NCI-H1436 treated with DMSO at 0.1 percent for 48 hours (cell line): ENCODE results near the gene OTOP2.
"Not testable (repeated sequence)": the region's sequence is repeated elsewhere in the genome, so short reads cannot be mapped to it uniquely, and the experiment has no call there.

Experiments used
- DNase-seq: peaks from one replicate; lab custom pipeline; 2025; lab: John Stamatoyannopoulos, UW

Gene OTOP2

DNA sequence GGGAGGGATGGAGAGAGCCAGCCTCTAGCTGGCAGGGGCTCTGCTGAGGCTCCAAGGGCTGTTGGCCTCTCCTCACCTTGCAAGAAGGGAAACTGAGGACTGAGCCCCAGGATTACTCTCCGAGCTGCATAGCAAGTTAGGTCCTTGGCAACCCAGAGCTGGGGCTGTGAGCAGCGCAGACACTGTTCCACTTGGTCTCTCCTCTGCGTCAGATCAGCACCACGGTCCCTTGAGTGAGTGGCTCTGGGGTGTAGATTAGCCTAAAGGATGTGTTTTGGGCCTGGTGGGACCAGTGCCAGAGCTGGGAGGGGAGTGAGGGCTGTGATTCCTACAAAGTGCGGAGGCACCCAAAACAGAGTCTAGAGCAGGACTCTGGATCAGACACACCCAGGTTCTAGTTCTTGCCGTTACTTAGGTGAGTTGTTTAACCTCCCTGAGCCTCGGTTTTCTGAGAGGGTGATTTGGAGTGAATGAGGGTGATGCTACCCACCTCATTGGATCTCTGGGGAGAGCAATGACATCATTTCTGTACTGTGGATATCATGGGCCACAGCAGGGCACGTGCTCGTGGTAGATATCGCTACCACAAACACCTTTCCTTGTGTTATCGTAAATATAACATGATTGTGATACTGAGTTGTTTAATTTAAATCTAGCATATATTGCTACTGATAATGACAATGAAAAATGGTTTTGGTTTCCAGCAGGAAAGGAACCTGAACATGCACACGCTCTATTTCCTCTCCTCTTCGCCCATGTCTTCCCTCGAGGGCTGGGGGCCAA is 22.5 kb upstream of the OTOP2 start:
- no peak for DNase-seq

DNA sequence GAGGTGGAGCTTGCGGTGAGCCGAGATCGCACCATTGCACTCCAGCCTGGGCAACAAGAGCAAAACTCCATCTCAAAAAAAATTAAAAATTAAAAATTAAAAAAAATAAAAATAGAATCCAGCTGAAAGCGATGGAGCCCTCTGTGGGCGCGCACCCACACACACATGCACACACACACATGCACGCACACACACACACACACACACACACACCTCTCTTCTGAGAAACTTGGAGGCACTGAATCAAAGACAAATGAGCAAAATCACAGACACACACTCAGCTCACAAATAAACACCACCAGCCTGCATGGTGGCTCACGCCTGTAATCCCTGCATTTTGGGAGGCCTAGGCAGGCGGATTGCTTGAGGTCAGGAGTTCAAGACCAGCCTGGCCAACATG is 21.0 kb upstream of the OTOP2 start:
- no peak for DNase-seq

DNA sequence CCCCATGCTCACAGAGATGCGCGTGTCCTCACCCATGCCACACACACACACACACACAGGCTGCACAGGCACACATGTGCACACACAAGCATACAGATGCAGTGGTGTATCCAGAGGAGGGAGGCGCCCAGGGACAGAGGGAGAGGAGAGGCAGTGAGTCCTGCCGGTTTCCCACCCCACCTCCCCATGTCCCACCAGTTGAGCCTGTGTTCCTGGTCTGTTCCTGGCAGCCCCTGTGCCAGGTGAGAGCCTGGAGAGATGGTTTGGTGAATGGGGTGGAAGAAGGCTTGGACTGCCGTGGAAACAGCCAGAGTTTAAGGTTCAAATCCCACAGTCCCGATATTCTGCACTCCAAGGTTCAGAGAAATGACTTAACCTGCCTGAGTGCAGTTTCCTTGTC is 20.4 kb upstream of the OTOP2 start:
- no peak for DNase-seq

DNA sequence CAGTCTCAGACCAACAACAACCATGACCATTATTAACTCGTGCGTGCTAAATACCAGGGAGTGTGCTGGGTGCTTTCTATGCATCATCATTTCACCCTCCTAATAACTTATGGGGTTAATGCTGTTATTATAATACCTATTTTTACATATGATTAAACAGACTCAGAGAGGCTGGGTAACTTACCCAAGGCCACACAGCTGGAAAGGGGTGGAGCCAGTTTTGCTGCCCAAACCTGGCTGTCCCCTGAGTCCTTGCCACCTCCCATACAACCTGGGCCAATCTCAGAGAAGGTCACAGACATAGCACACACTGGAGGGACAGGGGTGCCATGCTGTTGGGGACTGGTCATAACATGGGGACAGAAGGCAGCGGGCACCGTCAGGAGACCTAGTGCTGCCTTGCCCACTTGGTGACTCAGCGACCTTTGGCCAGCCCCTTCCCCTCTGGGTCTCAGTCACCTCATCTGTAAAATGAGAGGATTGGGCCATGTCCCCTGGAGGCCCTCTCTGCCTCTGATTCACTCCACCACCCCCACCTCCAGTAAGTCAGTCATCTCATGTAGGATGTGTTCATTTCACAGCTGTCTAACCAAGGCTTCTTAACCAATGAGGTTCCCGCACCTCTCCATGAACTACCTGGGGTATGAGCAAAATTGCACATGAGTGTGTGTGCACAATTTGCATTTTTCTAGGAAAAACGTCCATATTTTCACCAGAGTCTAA is 19.2 kb upstream of the OTOP2 start:
- DNase-seq, result no peak

DNA sequence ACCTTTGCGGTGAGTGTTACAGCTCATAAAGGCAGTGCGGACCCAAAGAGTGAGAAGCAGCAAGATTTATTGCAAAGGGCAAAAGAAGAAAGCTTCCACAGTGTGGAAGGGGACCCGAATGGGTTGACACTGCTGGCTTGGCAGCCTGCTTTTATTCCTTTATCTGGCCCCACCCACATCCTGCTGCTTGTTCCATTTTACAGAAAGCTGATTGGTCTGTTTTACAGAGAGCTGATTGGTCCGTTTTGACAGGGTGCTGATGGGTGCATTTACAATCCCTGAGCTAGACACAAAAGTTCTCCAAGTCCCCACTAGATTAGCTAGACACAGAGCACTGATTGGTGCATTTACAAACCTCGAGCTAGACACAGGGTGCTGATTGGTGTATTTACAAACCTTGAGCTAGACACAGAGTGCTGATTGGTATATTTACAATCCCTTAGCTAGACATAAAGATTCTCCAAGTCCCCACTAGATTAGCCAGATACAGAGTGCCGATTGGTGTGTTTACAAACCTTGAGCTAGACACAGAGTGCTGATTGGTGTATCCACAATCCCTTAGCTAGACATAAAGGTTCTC is 17.8 kb upstream of the OTOP2 start:
- DNase-seq, result not testable (repeated sequence)

DNA sequence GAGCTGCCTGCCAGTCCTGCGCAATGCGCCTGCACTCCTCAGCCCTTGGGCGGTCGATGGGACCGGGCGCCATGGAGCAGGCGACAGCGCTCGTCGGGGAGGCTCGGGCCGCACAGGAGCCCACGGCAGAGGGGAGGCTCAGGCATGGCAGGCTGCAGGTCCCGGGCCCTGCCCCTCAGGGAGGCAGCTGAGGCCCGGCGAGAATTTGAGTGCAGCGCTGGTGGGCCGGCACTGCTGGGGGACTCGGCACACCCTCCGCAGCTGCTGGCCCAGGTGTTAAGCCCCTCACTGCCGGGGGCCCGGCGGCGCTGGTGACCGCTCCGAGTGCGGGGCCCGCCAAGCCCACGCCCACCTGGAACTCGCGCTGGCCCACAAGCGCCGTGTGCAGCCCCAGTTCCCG is 17.1 kb upstream of the OTOP2 start:
- no peak for DNase-seq

DNA sequence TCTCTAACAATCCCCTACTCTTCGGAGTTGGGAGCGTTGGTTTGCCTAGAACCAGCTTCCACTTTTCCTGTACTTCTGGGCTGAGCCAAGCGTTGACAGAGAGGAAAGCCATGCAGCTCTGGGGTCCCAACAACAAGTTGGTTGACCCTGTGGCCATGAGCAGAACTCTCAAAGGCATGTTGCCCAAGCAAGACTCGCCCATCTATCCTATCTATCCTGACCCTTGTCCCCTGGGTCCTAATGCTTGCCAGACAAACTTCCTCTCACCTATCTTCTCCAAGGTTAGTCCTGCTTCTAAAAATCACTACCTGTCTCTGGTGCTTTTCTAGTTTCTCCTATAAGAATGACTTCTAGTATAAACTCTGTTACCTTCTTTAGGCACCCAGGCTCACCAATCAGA is 15.0 kb upstream of the OTOP2 start:
- not testable (repeated sequence) for DNase-seq

DNA sequence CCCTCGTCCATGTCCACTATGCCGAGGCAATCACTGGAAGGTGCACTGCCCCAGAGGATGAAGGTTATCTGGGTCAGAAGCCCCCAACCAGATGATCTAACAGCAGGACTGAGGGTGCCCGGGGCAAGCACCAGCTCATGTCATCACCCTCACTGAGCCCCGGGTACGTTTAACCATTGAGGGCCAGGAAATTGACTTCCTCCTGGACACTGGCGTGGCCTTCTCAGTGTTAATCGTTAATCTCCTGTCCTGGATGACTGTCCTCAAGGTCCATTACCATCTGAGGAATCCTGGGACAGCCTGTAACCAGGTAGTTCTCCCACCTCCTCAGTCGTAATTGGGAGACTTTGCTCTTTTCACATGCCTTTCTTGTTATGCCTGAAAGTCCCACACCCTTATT is 12.7 kb upstream of the OTOP2 start:
- DNase-seq, result not testable (repeated sequence)

DNA sequence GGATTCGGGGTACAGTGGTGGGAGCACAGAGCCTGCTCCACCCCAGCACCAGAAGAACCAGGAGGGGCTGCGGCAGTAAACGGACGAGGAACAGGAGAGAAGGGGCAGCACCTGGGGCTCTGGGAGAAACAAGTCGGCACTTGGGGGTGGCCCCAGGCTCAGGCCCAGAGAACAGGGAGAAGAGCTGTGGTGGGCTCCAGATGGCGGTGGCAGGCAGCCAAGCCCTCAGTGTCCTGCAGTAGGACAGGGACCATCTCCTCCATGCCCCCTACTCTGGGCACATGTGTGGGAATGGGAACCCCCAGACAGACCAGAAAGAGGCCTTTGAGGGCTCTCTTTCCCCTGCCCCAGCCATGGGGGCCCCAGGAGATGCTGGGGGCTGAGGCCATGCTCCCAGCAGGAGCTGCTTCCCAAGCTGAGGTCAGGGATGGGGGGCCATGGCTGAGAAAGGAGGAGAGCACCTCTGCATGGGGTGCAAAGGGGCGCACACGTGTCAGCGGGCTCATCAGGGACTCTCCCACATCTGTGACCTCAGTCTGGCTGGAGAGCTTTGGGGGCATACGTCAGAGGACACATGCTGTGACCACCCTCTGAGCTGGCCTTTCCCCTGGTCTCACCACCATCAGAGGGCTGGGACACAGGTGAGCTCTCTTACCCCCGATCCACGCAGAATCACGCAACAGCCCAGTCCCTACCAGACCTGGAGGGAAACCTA is 7.8 kb upstream of the OTOP2 start:
- DNase-seq, result no peak

DNA sequence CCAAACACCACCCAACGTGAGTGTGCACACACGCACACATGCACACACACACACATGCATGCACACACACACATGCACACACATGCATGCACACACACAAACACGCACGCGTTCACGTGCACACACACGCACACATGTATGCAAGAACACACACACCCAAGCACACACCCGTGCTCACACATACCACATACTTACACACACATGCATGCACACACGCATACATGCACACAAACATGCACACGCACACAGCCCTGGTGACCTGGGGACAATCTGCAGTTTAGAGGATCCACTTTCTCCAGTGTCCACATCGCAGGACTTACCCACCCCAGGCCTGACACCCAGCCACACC is 7.2 kb upstream of the OTOP2 start:
- DNase-seq, result no peak

DNA sequence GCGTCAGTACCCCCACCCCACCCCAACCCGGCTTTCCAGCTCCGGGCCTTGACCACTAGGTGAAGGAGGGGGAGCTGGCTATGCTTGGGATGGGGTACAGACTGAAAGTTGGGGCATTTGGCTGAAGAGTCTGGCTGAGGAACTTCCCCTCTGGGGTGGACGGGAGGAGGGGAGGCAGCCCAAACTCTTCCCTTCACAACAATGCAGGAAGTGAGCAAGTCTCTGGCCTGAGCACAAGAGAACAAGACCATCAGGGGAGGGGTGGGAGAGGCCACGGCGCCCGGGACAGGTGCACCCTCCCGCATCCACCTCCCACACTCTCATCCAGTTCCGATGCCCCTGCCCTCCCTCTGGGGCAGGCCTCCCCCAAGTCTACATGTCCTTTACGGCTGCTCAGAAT is 6.6 kb upstream of the OTOP2 start:
- DNase-seq, result no peak

DNA sequence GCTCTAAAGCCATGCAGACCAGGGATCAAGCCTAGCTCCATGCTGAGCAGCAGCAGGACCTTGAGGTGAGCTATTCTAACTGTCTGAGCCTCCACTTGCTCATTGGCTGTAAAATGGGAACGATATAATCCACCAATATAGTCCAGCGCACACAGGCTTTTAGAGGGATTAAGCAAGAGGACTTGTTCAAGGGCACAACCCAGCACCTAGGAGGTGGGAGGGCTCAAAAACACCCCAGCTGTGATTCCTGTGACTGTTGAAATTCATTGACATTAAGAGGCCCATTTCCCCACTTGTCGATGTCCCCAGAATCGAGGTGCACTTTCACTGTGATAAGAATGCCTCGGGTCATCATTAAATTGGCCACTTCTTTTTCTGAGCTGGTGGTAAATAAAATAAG is 5.2 kb upstream of the OTOP2 start:
- DNase-seq, result no peak

DNA sequence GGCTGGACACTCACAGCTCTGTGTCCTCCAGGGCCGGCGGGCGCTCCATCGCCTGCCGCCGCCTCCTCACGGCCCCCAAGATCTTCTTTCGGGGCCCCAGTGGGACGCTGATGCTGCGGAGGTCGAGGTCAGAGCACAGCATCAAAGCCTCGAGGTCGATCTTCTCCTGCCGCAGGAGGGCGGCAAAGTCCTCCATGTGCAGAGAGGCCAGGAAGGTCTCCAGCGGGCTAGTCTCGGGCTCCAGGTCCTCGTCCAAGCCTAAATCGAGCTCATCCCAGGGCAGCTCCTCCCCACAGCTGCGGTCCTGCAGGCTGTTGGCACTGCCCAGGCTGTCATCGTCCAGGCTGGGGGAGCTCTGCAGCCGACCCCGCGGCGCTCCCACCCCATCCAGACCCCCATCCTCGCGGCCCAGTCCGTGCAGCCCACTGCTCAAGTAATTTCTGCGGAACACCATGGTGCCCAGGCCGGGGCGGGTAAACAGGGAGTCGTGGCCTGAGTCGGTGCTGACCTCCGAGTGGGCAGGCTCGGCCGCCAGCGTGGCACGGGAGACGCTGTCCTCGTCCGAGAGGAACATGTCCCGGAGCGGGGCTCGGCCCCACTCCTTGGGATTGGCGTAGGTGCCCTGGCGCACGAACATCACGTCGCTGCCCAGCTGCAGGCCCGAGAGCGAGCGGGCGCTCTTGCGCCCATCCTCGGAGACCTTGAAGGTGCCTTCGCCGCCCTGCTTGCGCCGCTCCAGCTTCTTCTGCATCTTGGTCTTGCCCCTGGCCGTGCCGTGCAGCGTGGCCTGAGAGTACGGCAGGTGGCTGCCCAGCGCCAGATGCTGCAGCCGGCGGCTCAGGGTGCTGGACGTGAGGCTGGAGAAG is 4.4 kb upstream of the OTOP2 start:
- DNase-seq, result no peak

DNA sequence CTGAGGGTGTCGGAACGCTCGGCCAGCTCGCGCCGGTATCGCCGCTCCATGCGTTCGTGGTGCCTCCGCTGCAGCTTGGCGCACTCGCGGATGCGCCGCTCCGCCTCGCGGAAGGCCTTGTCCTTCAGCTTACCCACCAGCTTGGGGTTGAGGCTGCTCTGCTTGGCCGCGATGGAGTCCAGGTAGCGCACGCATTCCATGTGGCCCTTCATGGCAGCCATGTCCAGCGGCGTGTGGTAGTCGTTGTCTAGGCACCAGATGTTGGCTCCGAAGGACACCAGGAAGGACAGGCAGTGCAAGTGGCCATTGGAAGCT is 3.8 kb upstream of the OTOP2 start:
- no peak for DNase-seq

DNA sequence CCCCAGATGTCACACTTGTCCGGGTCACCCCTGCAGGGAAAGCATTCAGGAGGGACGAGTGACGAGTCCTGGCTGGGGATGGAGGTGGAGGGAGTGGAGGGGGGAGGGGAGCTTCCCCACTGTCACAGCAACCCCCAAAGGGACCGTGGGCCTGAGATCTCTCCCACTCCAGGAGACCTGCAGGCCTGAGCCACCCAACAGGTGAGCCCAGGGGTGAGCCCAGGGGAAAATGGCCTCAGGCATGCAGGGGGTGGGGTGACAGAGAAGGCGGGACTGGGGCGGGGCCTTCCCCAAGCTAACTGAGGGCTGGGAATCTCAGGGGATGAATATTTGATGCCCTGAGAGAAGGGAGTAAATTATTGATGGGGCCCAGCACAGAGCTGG is 3.4 kb upstream of the OTOP2 start:
- no peak for DNase-seq

DNA sequence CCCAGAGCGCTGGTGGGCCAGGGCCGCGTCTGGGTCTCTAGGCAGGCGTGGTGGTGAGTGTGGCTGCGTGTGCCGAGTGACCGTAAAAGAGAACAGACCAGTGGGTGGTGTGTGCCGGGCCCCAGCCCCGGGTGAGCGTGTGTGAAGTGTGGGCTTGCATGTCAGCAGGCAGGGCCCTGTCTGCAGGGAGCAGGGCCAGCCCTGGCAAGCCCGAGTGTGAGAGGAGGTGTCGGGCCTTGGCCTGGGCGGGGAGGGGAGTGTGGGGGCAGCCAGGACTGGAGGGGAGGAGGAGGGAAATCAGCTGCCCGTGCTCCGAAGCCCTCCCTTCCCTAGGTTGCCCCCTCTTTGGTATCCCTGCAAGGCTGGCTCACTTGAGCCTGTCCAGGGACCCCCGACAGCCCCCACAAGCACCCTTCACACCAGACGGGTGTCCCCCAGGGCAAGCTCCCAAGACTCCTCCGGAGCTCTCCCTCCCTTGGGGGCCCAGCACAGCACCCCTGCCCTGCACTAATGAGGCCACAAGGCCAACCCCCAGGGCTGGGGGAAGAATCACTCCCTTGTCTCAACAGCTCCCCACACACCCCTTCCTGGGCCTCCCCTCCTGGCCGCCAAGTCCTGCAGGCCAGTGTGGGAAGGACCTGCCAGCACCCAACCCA is 2.9 kb upstream of the OTOP2 start:
- DNase-seq, result no peak

DNA sequence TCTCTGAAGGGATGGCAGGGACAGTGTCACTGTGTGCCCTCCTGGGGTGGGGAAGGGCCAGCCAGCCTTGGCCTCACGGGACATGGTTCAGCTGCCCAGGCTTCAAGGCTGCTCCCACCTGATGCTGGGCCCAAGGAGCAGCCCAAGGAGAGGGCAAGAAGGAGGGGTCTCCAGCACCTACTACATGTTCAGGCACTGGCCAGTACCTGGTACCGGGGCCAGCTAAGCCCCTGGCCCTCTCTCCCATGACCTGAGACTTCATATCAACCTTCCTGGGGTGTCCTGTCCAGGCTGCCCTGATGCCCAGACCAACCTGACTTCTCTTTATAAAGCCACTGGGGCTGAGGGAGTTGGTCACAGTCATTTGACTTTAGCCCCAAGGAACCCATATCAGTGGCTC is 2.3 kb upstream of the OTOP2 start:
- DNase-seq, result no peak

DNA sequence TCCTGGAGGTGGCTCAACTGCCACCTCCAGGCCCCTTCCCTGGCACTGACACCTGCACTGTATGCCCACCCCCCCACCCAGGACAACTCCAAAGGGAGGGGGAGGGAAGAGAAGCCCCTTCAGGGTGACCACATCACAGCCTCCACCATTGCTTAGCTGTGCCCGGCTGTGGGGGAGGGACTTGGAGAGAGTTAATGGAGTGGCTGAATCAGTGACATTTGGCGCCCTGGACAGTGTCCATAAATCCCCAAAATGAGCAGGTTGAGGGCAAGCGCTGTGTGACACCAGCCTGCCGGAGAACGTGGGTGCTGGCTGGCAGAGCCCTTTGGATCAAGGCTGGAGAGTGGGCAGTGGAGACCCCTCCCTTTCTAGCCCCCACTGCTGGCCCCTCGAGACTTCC is 1.9 kb upstream of the OTOP2 start:
- no peak for DNase-seq

DNA sequence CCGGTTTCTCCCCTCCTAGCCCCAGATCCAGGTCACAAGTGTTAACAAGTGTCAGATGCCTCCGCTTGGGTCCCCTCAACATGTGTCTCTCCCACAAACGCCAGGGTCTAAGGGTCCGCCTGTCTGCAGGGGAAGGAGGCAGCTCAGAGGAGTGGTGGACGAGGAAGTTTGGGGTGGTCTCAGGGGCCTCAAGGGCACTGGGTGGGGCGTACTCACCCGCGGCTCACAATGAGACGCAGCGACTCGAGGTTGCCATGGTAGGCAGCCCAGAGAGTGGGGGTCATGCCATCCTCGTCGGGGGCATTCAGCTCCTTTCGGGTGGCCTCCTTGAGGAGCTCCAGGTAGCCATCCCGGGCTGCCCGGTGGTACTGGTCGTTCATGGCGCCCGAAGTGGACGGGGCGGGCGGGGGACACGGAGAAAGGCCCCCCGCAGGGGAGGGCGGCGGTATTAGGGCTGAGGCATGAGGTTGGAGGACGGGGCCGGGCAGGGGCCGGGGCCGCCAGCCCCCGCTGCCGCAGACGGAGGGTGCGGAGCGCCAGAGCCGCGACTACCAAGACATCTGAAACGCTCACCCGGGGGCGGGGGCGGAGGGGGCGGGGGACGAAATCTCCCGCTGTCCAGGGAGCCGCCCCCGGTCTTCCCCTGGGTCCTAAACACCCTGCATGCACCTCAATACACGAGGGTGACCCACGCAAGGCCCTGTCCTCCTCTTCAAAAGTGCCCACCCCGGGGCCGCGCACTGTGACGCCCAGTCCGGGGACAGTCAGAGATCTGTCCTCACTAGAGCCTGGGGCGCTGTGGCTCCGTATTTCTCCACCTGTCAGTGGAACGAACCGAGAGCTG is 1.2 kb upstream of the OTOP2 start, which contains the start of gene USH1G:
TSS of gene USH1G (minus strand) at position 562 of the 844 bp plus-strand sequence. CDS start at position 380, 182 bp downstream.
- DNase-seq, result no peak

DNA sequence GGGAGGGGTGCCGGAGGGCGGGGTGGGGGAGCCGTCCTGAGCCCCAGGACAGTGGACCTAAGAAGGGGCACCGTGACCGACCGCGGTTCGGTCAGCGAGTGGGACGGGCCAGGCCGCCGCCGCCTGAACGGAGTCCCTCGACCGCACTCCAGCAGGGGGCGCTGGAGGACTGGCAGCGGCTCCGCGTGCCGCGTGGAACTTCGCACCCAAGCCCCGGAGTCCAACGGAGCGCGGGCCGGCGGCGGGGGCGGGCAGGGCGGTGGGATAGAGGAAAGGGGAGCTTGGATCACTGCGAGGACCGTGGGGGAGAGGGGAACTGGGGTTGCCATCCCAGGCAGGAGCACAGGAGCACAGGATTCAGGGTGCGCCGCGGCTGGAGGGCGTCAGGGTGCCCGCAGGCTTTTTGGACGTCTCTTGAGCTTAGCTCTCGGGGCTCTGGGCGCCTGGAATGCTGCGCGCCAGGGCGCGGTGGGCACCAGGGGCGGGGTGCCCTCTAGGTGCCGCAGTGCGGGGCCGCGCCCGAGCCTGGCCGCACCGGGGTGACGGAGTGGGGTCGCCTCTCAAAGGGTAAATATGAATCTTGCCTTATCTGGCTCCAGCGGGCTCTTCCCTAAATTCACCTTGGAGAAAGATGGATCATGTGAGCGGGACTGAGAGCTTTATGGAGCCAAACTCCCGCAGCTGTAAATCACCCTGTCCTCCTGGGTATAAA is 379 bp upstream of the OTOP2 start:
- DNase-seq, result no peak
